Hematopoietic multipotent progenitor cell treated with erythropoietin and hydrocortisone succinate and interleukin-3 and kit ligand, for 17 days (in vitro differentiated cells): Measurements from ENCODE around the gene MXD1.
"Not testable (repeated sequence)": the region's sequence is repeated elsewhere in the genome, so short reads cannot be mapped to it uniquely, and the experiment has no call there.

Experiments used
- DNase-seq: peaks from one replicate; pipeline ENCODE4 v3.0.0-alpha.2; 2015; ENCODE audit warnings: low spot score

Gene MXD1

GRCh38 chr2:69914950-69915945 lies at the start of gene MXD1:
MXD1 (plus strand) TSS chr2:69915109; CDS start chr2:69915331, 222 bp downstream.
- DNase-seq = peak; percentile 47

GRCh38 chr2:69888451-69888850 lies 26.5 kb upstream of the MXD1 start:
- DNase-seq = no peak

GRCh38 chr2:69889302-69889701 lies 25.6 kb upstream of the MXD1 start:
- no peak for DNase-seq

GRCh38 chr2:69890881-69891280 lies 24.0 kb upstream of the MXD1 start:
- no peak for DNase-seq

GRCh38 chr2:69892838-69893424 lies 22.0 kb upstream of the MXD1 start:
- DNase-seq = not testable (repeated sequence)

- DNase-seq = peak; percentile 71
These were observed 21.0 kb upstream of the MXD1 start, which contains the start of gene SNRNP27 for GRCh38 chr2:69893684-69894551. SNRNP27 (plus strand) TSS chr2:69893956; CDS start chr2:69893985, 29 bp downstream.

GRCh38 chr2:69894737-69895136 lies 20.2 kb upstream of the MXD1 start:
- DNase-seq = not testable (repeated sequence)

GRCh38 chr2:69902213-69902922 lies 12.5 kb upstream of the MXD1 start:
- DNase-seq = no peak

- DNase-seq = no peak
These were observed 7.7 kb upstream of the MXD1 start for GRCh38 chr2:69907216-69907615.

GRCh38 chr2:69911985-69912563 lies 2.8 kb upstream of the MXD1 start:
- DNase-seq = peak; percentile 83

- peak; percentile 100 for DNase-seq
These were observed 552 bp upstream of the MXD1 start for GRCh38 chr2:69914164-69914949.

- DNase-seq = peak; percentile 20
These were observed 1.2 kb downstream of the MXD1 start for GRCh38 chr2:69916106-69916505.

GRCh38 chr2:69917852-69918251 lies 2.9 kb downstream of the MXD1 start:
- DNase-seq = peak; percentile 27

- no peak for DNase-seq
These were observed 3.5 kb downstream of the MXD1 start for GRCh38 chr2:69918401-69918800.

GRCh38 chr2:69923116-69923515 lies 8.2 kb downstream of the MXD1 start:
- DNase-seq = no peak

- DNase-seq = no peak
These were observed 12.1 kb downstream of the MXD1 start for GRCh38 chr2:69926849-69927515.

- no peak for DNase-seq
These were observed 17.1 kb downstream of the MXD1 start for GRCh38 chr2:69931832-69932595.

GRCh38 chr2:69932596-69932922 lies 17.6 kb downstream of the MXD1 start:
- no peak for DNase-seq

GRCh38 chr2:69933254-69933828 lies 18.4 kb downstream of the MXD1 start:
- DNase-seq = no peak
